HEK293 (cell line): ENCODE measurements around the gene BOD1.

Experiments
- CTCF ChIA-PET: fragments of 350-600 bp; formaldehyde crosslinking; extraction: SDS; loops from one replicate; lab custom pipeline; 2021; ENCODE audit warnings: antibody characterized with exemption; lab: Yijun Ruan, JAX
- POLR2A ChIA-PET: fragments of 300-600 bp; formaldehyde crosslinking; extraction: SDS; loops from one replicate; lab custom pipeline; 2020; ENCODE audit warnings: antibody characterized with exemption, inconsistent platforms; lab: Yijun Ruan, JAX
- H3K27ac ChIP-seq: fragments of 200-500 bp; sonication (Bioruptor generic); 2 replicates; pipeline ENCODE4 v1.5.1; 2014; ENCODE audit warnings: low read depth, low read length, control low read depth, inconsistent platforms; ENCODE audit errors: extremely low read depth
- H3K36me3 ChIP-seq, 2 experiments: fragments of 200-500 bp in 1 of 2; sonication (Bioruptor generic) in 1 of 2; 1 replicate in 1 of 2; 2 replicates in 1 of 2; pipeline ENCODE4 v1.5.1; 2014 to 2017; ENCODE audit warnings: inconsistent platforms in 2 of 2, low read length in 2 of 2; ENCODE audit not compliant: control insufficient read depth in 2 of 2, insufficient read depth in 1 of 2
- H3K4me1 ChIP-seq: fragments of 200-500 bp; sonication (Bioruptor generic); 2 replicates; pipeline ENCODE4 v1.5.1; 2014; ENCODE audit warnings: mild to moderate bottlenecking, low read length, inconsistent platforms; ENCODE audit not compliant: control insufficient read depth, insufficient read depth
- H3K4me3 ChIP-seq: 2 replicates; pipeline ENCODE4 v1.5.1; 2011; ENCODE audit warnings: low read depth, mild to moderate bottlenecking, control low read depth, low read length, moderate library complexity
- H3K9me3 ChIP-seq: fragments of 200-500 bp; sonication (Bioruptor generic); 2 replicates; pipeline ENCODE4 v1.5.1; 2014; ENCODE audit warnings: low read depth, low read length, inconsistent platforms; ENCODE audit not compliant: control insufficient read depth, insufficient read depth
- GFI1B ChIP-seq: fragments of 450-650 bp; formaldehyde crosslinking; IDR thresholded peaks from 2 replicates; pipeline ENCODE4 v1.5.1; 2016; ENCODE audit warnings: missing biosample characterization, missing genetic modification characterization
- KLF1 ChIP-seq: fragments of 450-650 bp; formaldehyde crosslinking; IDR thresholded peaks from 2 replicates; pipeline ENCODE4 v1.5.1; 2016; ENCODE audit warnings: missing biosample characterization, missing genetic modification characterization
- KLF9 ChIP-seq: fragments of 450-650 bp; formaldehyde crosslinking; IDR thresholded peaks from 2 replicates; pipeline ENCODE4 v1.5.1; 2016; ENCODE audit warnings: missing biosample characterization, missing genetic modification characterization, low read depth
- ZBTB17 ChIP-seq: fragments of 450-650 bp; formaldehyde crosslinking; IDR thresholded peaks from 2 replicates; pipeline ENCODE4 v1.5.1; 2016; ENCODE audit warnings: missing biosample characterization, missing genetic modification characterization
- ZBTB20 ChIP-seq: fragments of 450-650 bp; formaldehyde crosslinking; IDR thresholded peaks from 2 replicates; pipeline ENCODE4 v1.5.1; 2016; ENCODE audit warnings: missing biosample characterization, missing genetic modification characterization
- ZEB2 ChIP-seq: fragments of 450-650 bp; formaldehyde crosslinking; IDR thresholded peaks from 2 replicates; pipeline ENCODE4 v1.5.1; 2016; ENCODE audit warnings: missing biosample characterization, missing genetic modification characterization
- ZNF324 ChIP-seq: fragments of 450-650 bp; formaldehyde crosslinking; IDR thresholded peaks from 2 replicates; pipeline ENCODE4 v1.5.1; 2016; ENCODE audit warnings: missing biosample characterization, missing genetic modification characterization
- ZNF335 ChIP-seq: fragments of 450-650 bp; formaldehyde crosslinking; conservative IDR thresholded peaks from 2 replicates; pipeline ENCODE4 v1.5.1; 2016; ENCODE audit warnings: missing biosample characterization, missing genetic modification characterization
- ZNF510 ChIP-seq: fragments of 450-650 bp; formaldehyde crosslinking; IDR thresholded peaks from 2 replicates; pipeline ENCODE4 v1.5.1; 2018; ENCODE audit warnings: mild to moderate bottlenecking, missing genetic modification characterization, missing biosample characterization; ENCODE audit not compliant: insufficient replicate concordance
- ZNF658 ChIP-seq: fragments of 450-650 bp; formaldehyde crosslinking; IDR thresholded peaks from 2 replicates; pipeline ENCODE4; 2016; ENCODE audit warnings: missing biosample characterization, missing genetic modification characterization
- ZNF660 ChIP-seq: fragments of 450-650 bp; IDR thresholded peaks from 2 replicates; pipeline ENCODE4 v1.5.1; 2018; ENCODE audit warnings: missing biosample characterization, mild to moderate bottlenecking, missing genetic modification characterization
- ZNF677 ChIP-seq: fragments of 450-650 bp; IDR thresholded peaks from 2 replicates; pipeline ENCODE4 v1.5.0; 2018; ENCODE audit warnings: missing biosample characterization, mild to moderate bottlenecking, missing genetic modification characterization, moderate library complexity
- ZNF777 ChIP-seq: fragments of 450-650 bp; formaldehyde crosslinking; IDR thresholded peaks from 2 replicates; pipeline ENCODE4 v1.5.1; 2017; ENCODE audit warnings: missing biosample characterization, missing genetic modification characterization, borderline replicate concordance
- TF ChIP-seq, protein P1 (sequence below): fragments of 450-650 bp; formaldehyde crosslinking; IDR thresholded peaks from 2 replicates; pipeline ENCODE4 v1.5.1; 2016; ENCODE audit warnings: missing biosample characterization, missing genetic modification characterization
- TF ChIP-seq, protein P2 (sequence below): fragments of 450-650 bp; formaldehyde crosslinking; IDR thresholded peaks from 2 replicates; pipeline ENCODE4 v1.5.1; 2016; ENCODE audit warnings: missing biosample characterization, missing genetic modification characterization
- TF ChIP-seq, protein P3 (sequence below): fragments of 450-650 bp; formaldehyde crosslinking; IDR thresholded peaks from 2 replicates; pipeline ENCODE4 v1.5.1; 2016; ENCODE audit warnings: missing biosample characterization, missing genetic modification characterization
- TF ChIP-seq, protein P4 (sequence below): fragments of 450-650 bp; formaldehyde crosslinking; IDR thresholded peaks from 2 replicates; pipeline ENCODE4 v1.5.1; 2017; ENCODE audit warnings: missing biosample characterization, missing genetic modification characterization
- TF ChIP-seq, protein P5 (sequence below): fragments of 450-650 bp; formaldehyde crosslinking; IDR thresholded peaks from 2 replicates; pipeline ENCODE4 v1.5.1; 2016; ENCODE audit warnings: missing biosample characterization, missing genetic modification characterization
- TF ChIP-seq, protein P6 (sequence below): sonication (generic); formaldehyde crosslinking; IDR thresholded peaks from 2 replicates; pipeline ENCODE4 v1.8.1; 2022; ENCODE audit warnings: mild to moderate bottlenecking, moderate library complexity, missing genetic modification reagents

Gene BOD1

DNA sequence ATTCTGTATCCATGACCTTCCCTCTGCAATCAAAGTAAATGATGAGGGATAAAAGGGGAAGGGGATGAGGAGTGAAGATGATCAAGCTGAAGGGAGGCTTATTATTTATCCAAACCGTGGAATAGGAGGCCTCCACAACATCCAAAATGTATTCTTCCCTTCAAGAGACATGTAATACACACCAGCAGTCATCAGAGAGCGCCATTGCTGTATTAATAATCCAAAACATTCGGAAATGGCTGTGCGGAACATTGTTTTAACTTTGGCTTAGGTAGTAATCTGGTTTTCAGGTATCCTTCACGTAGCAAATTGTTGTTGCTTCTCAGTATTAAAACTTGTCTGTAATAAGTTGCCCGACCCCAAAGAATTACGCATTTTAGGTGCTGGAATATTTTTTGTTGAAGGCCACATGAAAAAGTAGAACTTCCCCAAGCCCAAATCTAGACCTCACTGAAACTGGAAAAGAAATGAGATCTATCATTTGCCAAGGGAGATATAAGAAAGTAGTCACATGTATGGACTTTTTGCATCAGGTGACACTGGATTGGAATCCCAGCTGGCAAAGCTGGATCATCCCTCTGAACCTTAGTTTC is 2.6 kb upstream of the BOD1 start (continued):
- TF ChIP-seq, protein P1, sequence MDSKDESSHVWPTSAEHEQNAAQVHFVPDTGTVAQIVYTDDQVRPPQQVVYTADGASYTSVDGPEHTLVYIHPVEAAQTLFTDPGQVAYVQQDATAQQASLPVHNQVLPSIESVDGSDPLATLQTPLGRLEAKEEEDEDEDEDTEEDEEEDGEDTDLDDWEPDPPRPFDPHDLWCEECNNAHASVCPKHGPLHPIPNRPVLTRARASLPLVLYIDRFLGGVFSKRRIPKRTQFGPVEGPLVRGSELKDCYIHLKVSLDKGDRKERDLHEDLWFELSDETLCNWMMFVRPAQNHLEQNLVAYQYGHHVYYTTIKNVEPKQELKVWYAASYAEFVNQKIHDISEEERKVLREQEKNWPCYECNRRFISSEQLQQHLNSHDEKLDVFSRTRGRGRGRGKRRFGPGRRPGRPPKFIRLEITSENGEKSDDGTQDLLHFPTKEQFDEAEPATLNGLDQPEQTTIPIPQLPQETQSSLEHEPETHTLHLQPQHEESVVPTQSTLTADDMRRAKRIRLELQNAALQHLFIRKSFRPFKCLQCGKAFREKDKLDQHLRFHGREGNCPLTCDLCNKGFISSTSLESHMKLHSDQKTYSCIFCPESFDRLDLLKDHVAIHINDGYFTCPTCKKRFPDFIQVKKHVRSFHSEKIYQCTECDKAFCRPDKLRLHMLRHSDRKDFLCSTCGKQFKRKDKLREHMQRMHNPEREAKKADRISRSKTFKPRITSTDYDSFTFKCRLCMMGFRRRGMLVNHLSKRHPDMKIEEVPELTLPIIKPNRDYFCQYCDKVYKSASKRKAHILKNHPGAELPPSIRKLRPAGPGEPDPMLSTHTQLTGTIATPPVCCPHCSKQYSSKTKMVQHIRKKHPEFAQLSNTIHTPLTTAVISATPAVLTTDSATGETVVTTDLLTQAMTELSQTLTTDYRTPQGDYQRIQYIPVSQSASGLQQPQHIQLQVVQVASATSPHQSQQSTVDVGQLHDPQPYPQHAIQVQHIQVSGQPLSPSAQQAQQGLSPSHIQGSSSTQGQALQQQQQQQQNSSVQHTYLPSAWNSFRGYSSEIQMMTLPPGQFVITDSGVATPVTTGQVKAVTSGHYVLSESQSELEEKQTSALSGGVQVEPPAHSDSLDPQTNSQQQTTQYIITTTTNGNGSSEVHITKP = no peak
- TF ChIP-seq ZEB2 (tag by site-specific recombination) (peak; percentile 37; the same call in 1 of the 2 replicates), ZNF677 (tag by site-specific recombination) (no peak), ZBTB17 (0 out of 2 replicates have a peak, but pooled peaks have one; percentile 46), ZBTB20 (tag by site-specific recombination) (no peak), KLF9 (tag by site-specific recombination) (no peak), ZNF660 (tag by site-specific recombination) (peak; percentile 56; the same call in 1 of the 2 replicates), ZNF335 (tag by site-specific recombination) (0 out of 2 replicates have a peak, but pooled peaks have one; percentile 15)
- TF ChIP-seq, protein P2, sequence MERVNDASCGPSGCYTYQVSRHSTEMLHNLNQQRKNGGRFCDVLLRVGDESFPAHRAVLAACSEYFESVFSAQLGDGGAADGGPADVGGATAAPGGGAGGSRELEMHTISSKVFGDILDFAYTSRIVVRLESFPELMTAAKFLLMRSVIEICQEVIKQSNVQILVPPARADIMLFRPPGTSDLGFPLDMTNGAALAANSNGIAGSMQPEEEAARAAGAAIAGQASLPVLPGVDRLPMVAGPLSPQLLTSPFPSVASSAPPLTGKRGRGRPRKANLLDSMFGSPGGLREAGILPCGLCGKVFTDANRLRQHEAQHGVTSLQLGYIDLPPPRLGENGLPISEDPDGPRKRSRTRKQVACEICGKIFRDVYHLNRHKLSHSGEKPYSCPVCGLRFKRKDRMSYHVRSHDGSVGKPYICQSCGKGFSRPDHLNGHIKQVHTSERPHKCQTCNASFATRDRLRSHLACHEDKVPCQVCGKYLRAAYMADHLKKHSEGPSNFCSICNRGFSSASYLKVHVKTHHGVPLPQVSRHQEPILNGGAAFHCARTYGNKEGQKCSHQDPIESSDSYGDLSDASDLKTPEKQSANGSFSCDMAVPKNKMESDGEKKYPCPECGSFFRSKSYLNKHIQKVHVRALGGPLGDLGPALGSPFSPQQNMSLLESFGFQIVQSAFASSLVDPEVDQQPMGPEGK (tag by site-specific recombination) = no peak

DNA sequence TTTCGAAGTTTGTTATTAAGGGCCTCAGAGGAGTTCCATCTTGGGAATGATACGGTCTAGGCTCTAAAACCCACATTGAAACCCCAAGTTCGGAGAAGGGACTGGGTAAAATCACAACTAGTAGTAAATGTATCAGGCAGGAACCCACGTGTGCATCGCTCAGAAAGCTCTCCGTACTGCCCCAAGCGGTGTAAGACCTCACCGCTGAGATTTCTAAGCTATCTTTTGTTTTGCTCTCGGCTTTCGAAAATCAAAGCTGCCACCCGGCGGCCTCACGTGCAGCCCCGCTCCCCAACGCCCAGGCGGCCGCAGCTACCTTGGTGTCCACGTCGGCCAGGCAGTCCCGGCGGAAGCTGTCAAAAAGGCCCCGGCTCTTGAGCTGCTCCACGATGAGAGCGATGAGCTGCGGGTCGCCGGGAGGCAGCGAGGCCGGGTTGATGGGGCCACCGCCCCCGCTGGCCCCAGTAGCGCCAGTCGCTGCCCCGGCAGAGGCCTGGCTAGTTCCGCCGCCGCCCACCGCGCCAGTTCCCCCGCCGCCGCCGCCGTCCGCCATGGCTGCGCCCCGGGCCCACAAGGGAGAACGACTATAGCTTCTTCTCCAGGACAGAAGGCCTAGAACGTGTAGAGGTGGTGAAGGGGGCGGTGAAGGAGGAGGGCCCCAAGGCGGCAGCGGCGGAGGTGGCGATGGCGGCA is 420 bp downstream of the BOD1 start:
- peaks cover 9% of the 10 kb centered on the region for H3K4me1 ChIP-seq
- peaks cover 11 to 37% of the 10 kb centered on the region in 2 experiments for H3K36me3 ChIP-seq
- H3K27ac ChIP-seq = peak overlapping the region; percentile 87
- H3K9me3 ChIP-seq = no peaks in the 10 kb centered on the region
- CTCF ChIA-PET = interaction anchor here (0.6 to 8.6 kb wide), 24 partner anchors 9 to 1607 kb away, joined by 3 to 94 read pairs (median 4); no protein-coding TSS in a partner anchor
- peak overlapping the region; percentile 87 for H3K4me3 ChIP-seq
- POLR2A ChIA-PET = interaction anchor here (0.6 to 1.0 kb wide), 3 partner anchors 355 to 696 kb away, joined by 3 read pairs; no protein-coding TSS in a partner anchor
- TF ChIP-seq ZNF510 (tag by site-specific recombination) = no peak
- TF ChIP-seq, protein P3, sequence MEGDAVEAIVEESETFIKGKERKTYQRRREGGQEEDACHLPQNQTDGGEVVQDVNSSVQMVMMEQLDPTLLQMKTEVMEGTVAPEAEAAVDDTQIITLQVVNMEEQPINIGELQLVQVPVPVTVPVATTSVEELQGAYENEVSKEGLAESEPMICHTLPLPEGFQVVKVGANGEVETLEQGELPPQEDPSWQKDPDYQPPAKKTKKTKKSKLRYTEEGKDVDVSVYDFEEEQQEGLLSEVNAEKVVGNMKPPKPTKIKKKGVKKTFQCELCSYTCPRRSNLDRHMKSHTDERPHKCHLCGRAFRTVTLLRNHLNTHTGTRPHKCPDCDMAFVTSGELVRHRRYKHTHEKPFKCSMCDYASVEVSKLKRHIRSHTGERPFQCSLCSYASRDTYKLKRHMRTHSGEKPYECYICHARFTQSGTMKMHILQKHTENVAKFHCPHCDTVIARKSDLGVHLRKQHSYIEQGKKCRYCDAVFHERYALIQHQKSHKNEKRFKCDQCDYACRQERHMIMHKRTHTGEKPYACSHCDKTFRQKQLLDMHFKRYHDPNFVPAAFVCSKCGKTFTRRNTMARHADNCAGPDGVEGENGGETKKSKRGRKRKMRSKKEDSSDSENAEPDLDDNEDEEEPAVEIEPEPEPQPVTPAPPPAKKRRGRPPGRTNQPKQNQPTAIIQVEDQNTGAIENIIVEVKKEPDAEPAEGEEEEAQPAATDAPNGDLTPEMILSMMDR (tag by site-specific recombination) = peak; percentile 81
- TF ChIP-seq, protein P2 (tag by site-specific recombination) = peak; percentile 76; the same call in 1 of the 2 replicates
- TF ChIP-seq ZNF660 (tag by site-specific recombination) = peak; percentile 37; the same call in 1 of the 2 replicates
- TF ChIP-seq ZNF324 = 0 out of 2 replicates have a peak, but pooled peaks have one; percentile 41
- no peak for TF ChIP-seq ZNF777 (tag by site-specific recombination)
- TF ChIP-seq, protein P4, sequence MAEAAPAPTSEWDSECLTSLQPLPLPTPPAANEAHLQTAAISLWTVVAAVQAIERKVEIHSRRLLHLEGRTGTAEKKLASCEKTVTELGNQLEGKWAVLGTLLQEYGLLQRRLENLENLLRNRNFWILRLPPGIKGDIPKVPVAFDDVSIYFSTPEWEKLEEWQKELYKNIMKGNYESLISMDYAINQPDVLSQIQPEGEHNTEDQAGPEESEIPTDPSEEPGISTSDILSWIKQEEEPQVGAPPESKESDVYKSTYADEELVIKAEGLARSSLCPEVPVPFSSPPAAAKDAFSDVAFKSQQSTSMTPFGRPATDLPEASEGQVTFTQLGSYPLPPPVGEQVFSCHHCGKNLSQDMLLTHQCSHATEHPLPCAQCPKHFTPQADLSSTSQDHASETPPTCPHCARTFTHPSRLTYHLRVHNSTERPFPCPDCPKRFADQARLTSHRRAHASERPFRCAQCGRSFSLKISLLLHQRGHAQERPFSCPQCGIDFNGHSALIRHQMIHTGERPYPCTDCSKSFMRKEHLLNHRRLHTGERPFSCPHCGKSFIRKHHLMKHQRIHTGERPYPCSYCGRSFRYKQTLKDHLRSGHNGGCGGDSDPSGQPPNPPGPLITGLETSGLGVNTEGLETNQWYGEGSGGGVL (tag by site-specific recombination) = peak; percentile 61
- TF ChIP-seq, protein P5, sequence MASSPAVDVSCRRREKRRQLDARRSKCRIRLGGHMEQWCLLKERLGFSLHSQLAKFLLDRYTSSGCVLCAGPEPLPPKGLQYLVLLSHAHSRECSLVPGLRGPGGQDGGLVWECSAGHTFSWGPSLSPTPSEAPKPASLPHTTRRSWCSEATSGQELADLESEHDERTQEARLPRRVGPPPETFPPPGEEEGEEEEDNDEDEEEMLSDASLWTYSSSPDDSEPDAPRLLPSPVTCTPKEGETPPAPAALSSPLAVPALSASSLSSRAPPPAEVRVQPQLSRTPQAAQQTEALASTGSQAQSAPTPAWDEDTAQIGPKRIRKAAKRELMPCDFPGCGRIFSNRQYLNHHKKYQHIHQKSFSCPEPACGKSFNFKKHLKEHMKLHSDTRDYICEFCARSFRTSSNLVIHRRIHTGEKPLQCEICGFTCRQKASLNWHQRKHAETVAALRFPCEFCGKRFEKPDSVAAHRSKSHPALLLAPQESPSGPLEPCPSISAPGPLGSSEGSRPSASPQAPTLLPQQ (tag by site-specific recombination) = peak; percentile 74
- TF ChIP-seq GFI1B = peak; percentile 86
- TF ChIP-seq KLF1 (tag by site-specific recombination) = 0 out of 2 replicates have a peak, but pooled peaks have one; percentile 5
- TF ChIP-seq, protein P6, sequence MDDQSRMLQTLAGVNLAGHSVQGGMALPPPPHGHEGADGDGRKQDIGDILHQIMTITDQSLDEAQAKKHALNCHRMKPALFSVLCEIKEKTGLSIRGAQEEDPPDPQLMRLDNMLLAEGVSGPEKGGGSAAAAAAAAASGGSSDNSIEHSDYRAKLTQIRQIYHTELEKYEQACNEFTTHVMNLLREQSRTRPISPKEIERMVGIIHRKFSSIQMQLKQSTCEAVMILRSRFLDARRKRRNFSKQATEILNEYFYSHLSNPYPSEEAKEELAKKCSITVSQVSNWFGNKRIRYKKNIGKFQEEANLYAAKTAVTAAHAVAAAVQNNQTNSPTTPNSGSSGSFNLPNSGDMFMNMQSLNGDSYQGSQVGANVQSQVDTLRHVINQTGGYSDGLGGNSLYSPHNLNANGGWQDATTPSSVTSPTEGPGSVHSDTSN = 0 out of 2 replicates have a peak, but pooled peaks have one; percentile 50
- no peak for TF ChIP-seq ZNF658 (tag by site-specific recombination)
